SW480 (cell line): ENCODE results near the gene KLHL29.

Source experiments
- DNase-seq: peaks from one replicate; pipeline ENCODE4 v3.0.0-alpha.2; 2016; ENCODE audit warnings: low spot score

The KLHL29 gene

DNA sequence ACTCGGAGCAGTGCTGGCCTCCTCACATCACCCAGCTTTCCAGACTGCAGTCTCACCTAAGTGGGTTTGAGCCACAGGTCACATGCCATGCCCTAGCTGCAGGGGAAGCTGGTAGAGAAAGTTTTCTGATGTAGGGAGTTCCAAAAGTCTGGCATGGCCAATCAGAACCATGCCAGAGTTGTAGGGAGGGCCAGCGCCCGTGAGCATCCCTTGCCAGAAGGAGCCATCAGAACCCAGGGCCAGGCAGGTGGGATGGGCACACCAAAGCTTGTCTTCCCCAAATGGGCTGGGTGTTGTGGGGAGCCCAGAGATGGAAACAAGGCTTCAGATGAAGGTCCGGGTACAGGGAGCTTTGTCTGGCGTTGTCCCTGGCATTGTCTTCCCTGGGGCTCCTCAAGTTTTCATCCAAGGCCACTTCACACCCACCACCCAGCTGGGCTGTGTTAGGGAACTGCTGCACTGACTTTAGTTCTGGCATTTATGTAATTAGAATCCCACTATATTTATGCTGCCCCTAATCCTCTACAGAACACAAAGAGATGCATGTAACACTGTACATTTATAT is 247.9 kb downstream of the KLHL29 start:
- no peak for DNase-seq

DNA sequence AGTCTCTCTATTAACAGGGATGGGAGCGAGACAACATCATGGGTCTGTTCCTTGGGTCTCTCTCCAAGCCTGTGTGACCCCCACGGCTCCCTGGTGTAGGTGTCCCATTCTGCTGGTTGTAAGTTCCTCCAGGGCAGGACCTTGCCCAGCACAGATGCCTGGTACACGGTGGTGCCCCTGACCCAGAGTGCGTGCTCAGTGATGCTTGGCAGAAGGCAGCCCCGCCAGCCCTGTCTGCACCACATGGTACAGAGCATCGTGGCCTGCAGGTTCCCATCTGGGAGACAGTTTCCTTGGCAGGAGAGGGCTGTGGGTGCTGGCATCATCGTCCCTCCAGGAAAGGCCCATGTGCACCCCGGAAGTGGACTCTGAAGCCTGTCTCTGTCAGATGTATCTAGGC is 249.0 kb downstream of the KLHL29 start:
- DNase-seq = no peak

DNA sequence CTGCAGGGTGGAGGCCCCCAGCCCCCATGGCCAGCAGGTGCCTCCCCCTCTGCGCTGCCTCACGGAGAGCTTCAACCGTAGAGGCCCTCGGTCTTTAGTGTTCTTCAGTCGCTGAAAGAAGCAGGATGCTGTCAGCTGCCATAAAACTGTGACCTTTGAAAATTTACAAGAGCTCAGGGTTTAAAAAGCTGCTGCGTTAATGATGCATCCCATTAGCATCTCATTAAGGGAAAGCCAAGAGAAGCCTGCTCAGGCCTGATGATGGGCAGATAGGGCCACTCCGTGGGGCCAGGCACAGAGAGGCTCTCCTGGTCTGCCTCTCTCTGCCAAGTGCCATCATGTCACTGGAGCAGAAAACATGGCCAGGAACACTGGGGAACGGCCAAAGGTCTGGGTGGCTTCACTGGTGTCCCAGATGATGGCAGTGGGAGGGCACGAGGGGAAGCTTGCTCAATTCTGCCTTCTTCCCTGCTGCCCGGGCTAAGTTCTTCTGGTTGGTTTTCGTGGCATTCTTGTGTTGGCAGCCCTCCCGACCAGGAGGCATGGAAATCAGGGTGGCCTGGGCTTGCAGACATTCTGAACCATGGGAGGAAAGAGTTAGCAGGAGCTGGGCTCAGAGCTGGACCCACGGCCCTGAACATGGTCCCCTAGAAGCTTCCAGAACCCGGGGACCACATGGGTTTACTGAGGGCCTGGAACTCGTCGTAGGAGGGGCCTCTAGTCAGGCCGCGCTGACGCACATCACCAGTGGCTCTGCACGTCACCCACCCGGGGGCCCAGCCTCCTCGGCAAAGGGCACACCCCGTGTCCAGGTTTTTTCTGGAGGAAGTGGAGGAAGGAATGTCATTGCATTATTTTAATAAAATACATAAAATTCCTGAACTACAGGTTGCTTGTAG is 250.7 kb downstream of the KLHL29 start:
- no peak for DNase-seq

- DNase-seq = peak; percentile 22
These were observed 251.4 kb downstream of the KLHL29 start for GRCh38 chr2:23636426-23636825.

GRCh38 chr2:23637011-23637778 is 252.2 kb downstream of the KLHL29 start:
- no peak for DNase-seq

GRCh38 chr2:23639406-23639982 is 254.5 kb downstream of the KLHL29 start:
- DNase-seq = no peak

- DNase-seq = no peak
These were observed 255.7 kb downstream of the KLHL29 start for GRCh38 chr2:23640711-23641110.

GRCh38 chr2:23642516-23642915 is 257.5 kb downstream of the KLHL29 start:
- DNase-seq = no peak

- DNase-seq = no peak
These were observed 260.3 kb downstream of the KLHL29 start for GRCh38 chr2:23645230-23645808.

DNA sequence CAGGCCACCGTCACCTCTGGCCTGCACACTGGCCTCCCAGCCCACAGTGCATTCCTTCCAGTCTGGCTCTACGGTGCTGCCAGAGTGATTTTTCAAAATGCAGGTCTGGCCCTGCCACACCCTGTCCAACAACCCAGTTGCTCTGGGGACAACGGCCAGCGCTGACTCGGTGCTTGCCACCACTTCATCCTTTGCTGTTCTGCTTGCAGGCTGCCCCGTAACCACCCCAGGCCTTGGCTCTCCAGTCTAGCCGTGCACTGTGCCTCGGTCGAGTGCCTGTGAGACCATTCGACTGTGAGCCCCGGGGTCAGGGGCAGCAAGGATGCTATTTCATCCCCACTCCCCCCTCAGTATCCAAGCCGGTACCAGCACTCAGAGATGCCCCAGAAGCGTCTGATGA is 262.6 kb downstream of the KLHL29 start:
- DNase-seq = no peak

DNA sequence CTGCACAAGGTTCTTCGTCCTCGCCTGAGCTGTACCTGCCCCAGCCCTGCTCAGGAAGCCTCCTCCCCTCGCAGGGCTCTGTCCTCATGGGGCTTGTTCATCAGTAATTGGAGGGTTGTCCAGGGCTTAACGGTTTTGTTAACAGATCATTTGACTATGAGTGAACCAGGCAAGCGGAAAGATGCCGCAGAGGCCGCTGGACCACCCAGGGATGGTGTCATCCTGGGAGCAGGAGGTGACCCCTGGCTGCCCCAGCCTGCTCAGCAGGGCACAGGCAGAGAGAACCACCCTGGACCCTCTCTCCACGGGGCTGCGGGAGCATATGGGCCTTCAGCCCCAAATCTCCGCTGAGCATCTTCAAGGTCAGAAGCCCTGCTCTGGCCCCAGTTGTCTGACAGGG is 264.3 kb downstream of the KLHL29 start:
- no peak for DNase-seq

GRCh38 chr2:23649819-23650218 is 264.8 kb downstream of the KLHL29 start:
- DNase-seq = no peak

DNA sequence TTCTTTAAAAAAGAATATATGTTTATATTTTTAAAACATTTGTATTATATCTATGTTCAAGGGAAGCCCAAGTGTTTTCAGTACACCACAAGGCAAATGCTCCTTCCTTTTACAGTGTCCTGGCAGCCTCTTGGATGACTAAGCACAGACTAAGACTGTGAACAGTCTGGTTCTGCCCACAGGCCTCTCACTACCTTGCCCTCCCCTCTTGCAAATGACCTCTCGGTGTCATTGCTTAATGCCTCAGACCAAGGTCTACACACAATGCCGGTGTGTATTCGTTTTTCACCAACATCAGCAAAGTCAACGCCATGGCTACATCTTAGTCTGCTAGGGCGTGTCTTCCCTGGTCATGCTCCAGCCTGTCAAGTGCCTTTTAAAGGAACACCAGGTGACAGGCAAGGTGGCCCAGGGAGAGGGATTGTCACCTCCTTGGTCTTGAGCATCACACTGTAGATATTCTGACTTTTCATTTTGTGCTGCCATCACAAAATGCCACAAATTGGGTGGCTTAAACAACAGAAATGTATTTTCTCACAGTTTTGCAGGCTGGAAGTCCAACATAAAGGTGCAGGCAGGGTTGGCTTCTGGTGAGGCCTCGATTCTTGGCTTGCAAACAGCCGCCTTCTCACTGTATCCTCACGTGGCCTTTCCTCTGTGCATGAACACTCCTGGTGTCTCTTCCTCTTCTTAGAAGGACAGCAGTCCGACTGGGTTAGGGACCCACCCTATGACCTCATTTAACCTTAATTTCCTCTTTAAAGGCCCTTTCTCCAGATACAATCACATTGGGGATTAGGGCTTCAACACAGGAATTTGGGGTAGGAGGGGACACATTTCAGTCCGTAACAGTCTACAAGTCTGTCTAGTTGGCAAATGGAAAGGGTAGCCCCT is 266.5 kb downstream of the KLHL29 start:
- DNase-seq = no peak

- DNase-seq = no peak
These were observed 268.3 kb downstream of the KLHL29 start for GRCh38 chr2:23653326-23653725.

DNA sequence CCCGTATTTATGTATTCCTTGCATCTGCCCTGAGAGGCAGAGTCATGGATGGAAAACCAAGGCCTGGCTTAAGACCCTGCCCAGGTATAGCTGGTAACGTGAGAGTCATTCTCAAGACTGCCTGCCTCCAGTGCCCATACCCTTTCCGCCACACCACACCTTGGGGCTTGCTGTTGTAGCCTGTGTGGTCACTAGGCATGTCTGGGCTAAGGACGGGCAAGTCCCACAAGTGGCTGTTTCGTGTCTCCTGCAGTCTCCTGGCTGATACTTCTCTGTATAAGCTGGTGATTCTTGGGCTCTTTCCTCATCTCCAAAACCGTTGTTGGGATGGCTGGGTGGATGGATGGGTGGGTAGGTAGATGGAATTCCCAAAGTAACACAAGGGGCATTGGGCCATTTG is 269.8 kb downstream of the KLHL29 start:
- no peak for DNase-seq

- no peak for DNase-seq
These were observed 271.1 kb downstream of the KLHL29 start for GRCh38 chr2:23655934-23656596.

- DNase-seq = no peak
These were observed 271.6 kb downstream of the KLHL29 start for GRCh38 chr2:23656597-23656973.

- no peak for DNase-seq
These were observed 272.4 kb downstream of the KLHL29 start for GRCh38 chr2:23657371-23657770.

DNA sequence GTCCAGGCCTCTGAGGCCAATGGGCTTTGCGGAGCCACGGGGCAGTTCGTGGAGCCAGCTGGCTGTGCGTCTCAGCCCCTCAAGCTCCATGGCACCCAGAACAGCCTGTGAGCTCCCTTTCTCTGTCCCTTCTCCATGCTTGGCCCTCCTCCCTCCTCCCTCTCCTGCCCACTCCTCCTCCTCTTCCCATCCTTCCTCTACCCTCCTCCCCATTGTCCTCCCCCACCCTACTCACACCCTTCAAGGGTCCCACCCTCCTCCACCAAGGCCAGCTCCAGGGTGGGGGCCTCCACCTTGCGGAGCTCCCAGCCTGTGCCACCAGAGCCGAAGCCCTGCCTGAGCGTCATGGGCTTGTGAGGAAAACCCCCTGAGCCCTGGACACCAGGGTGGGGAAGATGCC is 273.0 kb downstream of the KLHL29 start:
- DNase-seq = no peak

DNA sequence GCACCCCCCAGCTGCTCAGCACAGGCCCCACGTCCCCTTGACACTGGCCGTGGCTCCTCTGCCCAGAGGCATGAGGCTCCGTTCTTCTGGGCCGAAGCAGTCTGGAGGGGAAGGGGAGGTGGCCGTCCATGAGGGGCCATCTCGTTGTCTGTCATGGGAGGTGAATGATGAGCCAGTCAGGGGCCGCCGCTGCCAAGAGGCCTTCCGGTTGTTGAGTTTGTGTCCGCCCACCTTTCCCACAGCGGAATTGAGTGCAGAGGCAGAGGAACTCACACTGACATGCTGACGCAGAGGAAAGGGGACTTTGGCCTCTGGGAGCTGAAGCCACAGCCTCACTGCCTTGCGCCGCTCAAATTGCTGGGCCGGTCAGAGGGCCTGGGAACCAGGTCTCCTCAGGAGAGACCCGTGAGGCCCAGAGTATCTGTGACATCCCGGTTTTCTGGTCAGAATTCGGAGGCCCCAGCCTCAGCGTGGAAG is 273.5 kb downstream of the KLHL29 start:
- peak; percentile 66 for DNase-seq

DNA sequence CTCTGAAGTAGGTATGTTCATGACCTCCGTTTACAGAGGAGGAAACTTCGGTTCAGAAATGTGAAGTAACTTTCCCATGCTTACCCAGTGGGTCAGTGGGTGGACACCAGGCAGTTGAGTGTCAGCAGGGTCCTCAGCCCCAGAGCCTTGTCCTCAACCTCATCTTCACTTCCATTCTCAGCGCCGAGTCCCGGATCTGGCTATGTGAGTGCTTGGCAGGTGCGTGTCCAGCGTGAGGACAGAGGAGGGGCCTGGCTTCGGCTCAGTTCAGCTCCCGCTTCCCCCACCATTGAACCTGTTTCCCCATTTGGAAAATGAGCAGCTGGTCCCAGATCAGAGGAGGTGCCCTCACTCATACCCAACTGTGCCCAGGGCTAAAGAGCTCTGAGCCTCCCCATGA is 274.3 kb downstream of the KLHL29 start:
- no peak for DNase-seq
